IMR-90 (cell line): ENCODE results near the gene SPATA9. TPM values are rescaled to one million over a fixed set of nuclear protein-coding genes. Genes with fewer than 3 reads are reported as not detected.
A peak's percentile ranks its signal among the peaks of the same experiment; 100 is the strongest.

Source experiments
- ATAC-seq: fragments of 200-7000 bp; cut with Tn5 transposase; 2 replicates; pipeline ENCODE4 v1.9.1; 2020; ENCODE audit warnings: low read depth, mild to moderate bottlenecking, moderate library complexity
- BruUV-seq: library from RNA; stranded (reverse); fragments of 400-500 nt; replicated peaks from 2 replicates; lab custom pipeline; 2021; lab: Mats Ljungman, UMichigan
- CTCF ChIA-PET: fragments of 300-600 bp; formaldehyde crosslinking; extraction: SDS; loops from one replicate; lab custom pipeline; 2021; ENCODE audit warnings: antibody characterized with exemption; lab: Yijun Ruan, JAX
- POLR2A ChIA-PET: fragments of 300-600 bp; sonication (Branson Sonifier 250); formaldehyde crosslinking; loops from one replicate; lab custom pipeline; 2022; ENCODE audit warnings: antibody characterized with exemption; ENCODE audit not compliant: unreplicated experiment; lab: Charles Lee
- DNase-seq: peaks from one replicate; pipeline ENCODE4 v3.0.0; 2013
- H2AFZ ChIP-seq: replicated peaks from 2 replicates; pipeline ENCODE3; 2013; ENCODE audit warnings: low read length, mild to moderate bottlenecking; ENCODE audit not compliant: poor library complexity
- H2AK5ac ChIP-seq: 2 replicates; pipeline ENCODE4 v1.6.1; 2013; ENCODE audit warnings: low read depth, low read length, inconsistent platforms
- H2AK9ac ChIP-seq: replicated peaks from 2 replicates; pipeline ENCODE3; 2013; ENCODE audit warnings: mild to moderate bottlenecking, low read depth, low read length, moderate library complexity; ENCODE audit not compliant: poor library complexity
- H2BK120ac ChIP-seq: 2 replicates; pipeline ENCODE4 v1.6.1; 2013; ENCODE audit warnings: low read depth, low read length, inconsistent platforms
- H2BK15ac ChIP-seq: 3 replicates; pipeline ENCODE4 v1.6.1; 2013; ENCODE audit warnings: low read depth, low read length, inconsistent platforms
- H2BK20ac ChIP-seq: 2 replicates; pipeline ENCODE4 v1.6.1; 2013; ENCODE audit warnings: low read depth, mild to moderate bottlenecking, inconsistent platforms, low read length, moderate library complexity
- H2BK5ac ChIP-seq: 2 replicates; pipeline ENCODE4 v1.6.1; 2013; ENCODE audit warnings: mild to moderate bottlenecking, low read depth, low read length, inconsistent platforms; ENCODE audit not compliant: poor library complexity, severe bottlenecking
- H3K14ac ChIP-seq: replicated peaks from 2 replicates; pipeline ENCODE4 v1.6.1; 2013; ENCODE audit warnings: low read depth, low read length, inconsistent platforms
- H3K18ac ChIP-seq: 2 replicates; pipeline ENCODE4 v1.6.1; 2013; ENCODE audit warnings: low read depth, low read length, control low read depth
- H3K23ac ChIP-seq: 2 replicates; pipeline ENCODE4 v1.6.1; 2013; ENCODE audit warnings: low read depth, low read length, inconsistent platforms
- H3K27ac ChIP-seq: 2 replicates; pipeline ENCODE4 v1.5.1; 2013; ENCODE audit warnings: mild to moderate bottlenecking, control low read depth, low read length; ENCODE audit not compliant: insufficient read depth
- H3K27me3 ChIP-seq: 2 replicates; pipeline ENCODE4 v1.6.1; 2013; ENCODE audit warnings: low read length; ENCODE audit not compliant: control insufficient read depth, insufficient read depth
- H3K36me3 ChIP-seq: 2 replicates; pipeline ENCODE4 v1.6.1; 2013; ENCODE audit warnings: low read length, mixed read lengths; ENCODE audit not compliant: control insufficient read depth, insufficient read depth
- H3K4ac ChIP-seq: 2 replicates; pipeline ENCODE4 v1.6.1; 2013; ENCODE audit warnings: low read depth, low read length, inconsistent platforms
- H3K4me1 ChIP-seq: 2 replicates; pipeline ENCODE4 v1.6.1; 2013; ENCODE audit warnings: low read length, mixed read lengths; ENCODE audit not compliant: control insufficient read depth, insufficient read depth
- H3K4me2 ChIP-seq: 2 replicates; pipeline ENCODE4 v1.6.1; 2013; ENCODE audit warnings: low read depth, mild to moderate bottlenecking, control low read depth, low read length, moderate library complexity
- H3K4me3 ChIP-seq: 2 replicates; pipeline ENCODE4 v1.5.1; 2013; ENCODE audit warnings: low read depth, mild to moderate bottlenecking, control low read depth, low read length, moderate library complexity; ENCODE audit not compliant: insufficient read depth
- H3K56ac ChIP-seq: 2 replicates; pipeline ENCODE4 v1.6.1; 2013; ENCODE audit warnings: low read length, inconsistent platforms; ENCODE audit not compliant: insufficient read depth; ENCODE audit errors: extremely low read depth
- H3K79me1 ChIP-seq, 2 experiments: 2 replicates each; pipeline ENCODE4 v1.6.1; 2013; ENCODE audit warnings: low read length in 2 of 2, inconsistent platforms in 1 of 2, low read depth in 1 of 2
- H3K9ac ChIP-seq: 2 replicates; pipeline ENCODE4 v1.6.1; 2013; ENCODE audit warnings: low read depth, low read length, control low read depth
- H3K9me1 ChIP-seq: 2 replicates; pipeline ENCODE4 v1.6.1; 2013; ENCODE audit warnings: low read length, inconsistent platforms; ENCODE audit not compliant: insufficient read depth
- H3K9me3 ChIP-seq: 2 replicates; pipeline ENCODE4 v1.6.1; 2013; ENCODE audit warnings: low read length; ENCODE audit not compliant: control insufficient read depth, insufficient read depth
- H4K20me1 ChIP-seq: 2 replicates; pipeline ENCODE4 v1.6.1; 2013; ENCODE audit warnings: low read length, inconsistent platforms; ENCODE audit not compliant: insufficient read depth
- H4K5ac ChIP-seq: 2 replicates; pipeline ENCODE4 v1.6.1; 2013; ENCODE audit warnings: mild to moderate bottlenecking, low read depth, low read length, control low read depth
- H4K8ac ChIP-seq, 2 experiments: 2 replicates each; pipeline ENCODE4 v1.6.1; 2013; ENCODE audit warnings: low read depth in 2 of 2, low read length in 2 of 2, control low read depth in 1 of 2, inconsistent platforms in 1 of 2
- H4K91ac ChIP-seq: 2 replicates; pipeline ENCODE4 v1.6.1; 2013; ENCODE audit warnings: low read depth, low read length, inconsistent platforms; ENCODE audit not compliant: insufficient read depth
- BHLHE40 ChIP-seq: fragments of 150-350 bp; IDR thresholded peaks from 2 replicates; pipeline ENCODE4 v1.6.1; 2016; ENCODE audit warnings: mild to moderate bottlenecking, low read depth, low read length
- CEBPB ChIP-seq: IDR thresholded peaks from 2 replicates; pipeline ENCODE4 v1.6.1; 2012; ENCODE audit warnings: low read depth, low read length, improper control_type of control experiment
- CHD1 ChIP-seq: IDR thresholded peaks from 2 replicates; pipeline ENCODE4 v1.6.1; 2012; ENCODE audit warnings: low read depth, low read length, improper control_type of control experiment
- FOS ChIP-seq: fragments of 150-350 bp; IDR thresholded peaks from 2 replicates; pipeline ENCODE4 v1.6.1; 2016; ENCODE audit warnings: low read depth, low read length
- MAZ ChIP-seq: IDR thresholded peaks from 2 replicates; pipeline ENCODE4 v1.6.1; 2012; ENCODE audit warnings: low read depth, mild to moderate bottlenecking, low read length, improper control_type of control experiment, moderate library complexity, borderline replicate concordance
- MXI1 ChIP-seq: IDR thresholded peaks from 2 replicates; pipeline ENCODE4 v1.6.1; 2012; ENCODE audit warnings: low read depth, mild to moderate bottlenecking, low read length, moderate library complexity, borderline replicate concordance
- NFE2L2 ChIP-seq: fragments of 150-350 bp; IDR thresholded peaks from 2 replicates; pipeline ENCODE4 v1.6.1; 2016; ENCODE audit warnings: low read depth, mild to moderate bottlenecking, low read length
- POLR2A ChIP-seq: IDR thresholded peaks from 2 replicates; pipeline ENCODE4 v1.6.1; 2012; ENCODE audit warnings: mild to moderate bottlenecking, low read depth, low read length
- RAD21 ChIP-seq: IDR thresholded peaks from 2 replicates; pipeline ENCODE4 v1.6.1; 2012; ENCODE audit warnings: low read length, improper control_type of control experiment
- RCOR1 ChIP-seq: IDR thresholded peaks from 2 replicates; pipeline ENCODE4 v1.6.1; 2012; ENCODE audit warnings: mild to moderate bottlenecking, low read length, improper control_type of control experiment; ENCODE audit not compliant: insufficient replicate concordance
- RFX5 ChIP-seq: IDR thresholded peaks from 2 replicates; pipeline ENCODE4 v1.8.0; 2012; ENCODE audit warnings: low read depth, mild to moderate bottlenecking, low read length, moderate library complexity
- SMC3 ChIP-seq: fragments of 150-350 bp; IDR thresholded peaks from 2 replicates; pipeline ENCODE4 v1.6.1; 2016; ENCODE audit warnings: low read depth, mild to moderate bottlenecking, antibody characterized with exemption, low read length, moderate library complexity
- WGBS, 2 experiments: methylation state at CpG; one replicate each; pipeline versions ENCODE4 v1.1.5 to v1.1.7; 2013; ENCODE audit warnings: missing lambda C conversion rate in 2 of 2; ENCODE audit not compliant: insufficient read length in 1 of 2; ENCODE audit errors: extremely low coverage in 2 of 2; 5-methylcytosine and 5-hydroxymethylcytosine counted together
- dilution Hi-C: fragments of 300-500 bp; cut with HindIII; formaldehyde crosslinking; loops from one replicate; pipeline ENCODE4 v1.14.3; 2018; ENCODE audit warnings: low sequenced_read_pairs; ENCODE audit not compliant: unreplicated experiment
- in situ Hi-C: fragments of 300-500 bp; cut with MboI; formaldehyde crosslinking; loops from 3 replicates; pipeline ENCODE4 v1.14.3; 2019; ENCODE audit warnings: low sequenced_read_pairs, inconsistent platforms, mixed read lengths
- intact Hi-C: fragments of 100-400 bp; cut with micrococcal nuclease; formaldehyde crosslinking; loops from 2 replicates; pipeline ENCODE4 v1.10.0; 2022
- polyA plus RNA-seq, 3 experiments: library from polyadenylated mRNA; depleted of rRNA; stranded (reverse); fragments of >200 nt; gene quantifications; 2 replicates each; pipeline ENCODE4 v1.2.3, GENCODE V29; 2012; ENCODE audit warnings: low replicate concordance in 1 of 3
- total RNA-seq: library from RNA; depleted of rRNA; stranded (reverse); fragments of >200 nt; gene quantifications from 2 replicates; pipeline ENCODE4 v1.2.3, GENCODE V29; 2012
- TF ChIP-seq, protein P1 (sequence below): fragments of 150-350 bp; IDR thresholded peaks from 2 replicates; pipeline ENCODE4 v1.6.1; 2016; ENCODE audit warnings: low read depth, mild to moderate bottlenecking, low read length, moderate library complexity, borderline replicate concordance
- TF ChIP-seq, protein P2 (sequence below): conservative IDR thresholded peaks from 2 replicates; pipeline ENCODE4 v1.5.1; 2012; ENCODE audit warnings: mild to moderate bottlenecking, low read depth, low read length, improper control_type of control experiment

SPATA9 gene
- total and polyA plus RNA-seq, 2 of the 4 experiments (the other 2 are of a cell fraction): 0.72 to 0.86 TPM

DNA sequence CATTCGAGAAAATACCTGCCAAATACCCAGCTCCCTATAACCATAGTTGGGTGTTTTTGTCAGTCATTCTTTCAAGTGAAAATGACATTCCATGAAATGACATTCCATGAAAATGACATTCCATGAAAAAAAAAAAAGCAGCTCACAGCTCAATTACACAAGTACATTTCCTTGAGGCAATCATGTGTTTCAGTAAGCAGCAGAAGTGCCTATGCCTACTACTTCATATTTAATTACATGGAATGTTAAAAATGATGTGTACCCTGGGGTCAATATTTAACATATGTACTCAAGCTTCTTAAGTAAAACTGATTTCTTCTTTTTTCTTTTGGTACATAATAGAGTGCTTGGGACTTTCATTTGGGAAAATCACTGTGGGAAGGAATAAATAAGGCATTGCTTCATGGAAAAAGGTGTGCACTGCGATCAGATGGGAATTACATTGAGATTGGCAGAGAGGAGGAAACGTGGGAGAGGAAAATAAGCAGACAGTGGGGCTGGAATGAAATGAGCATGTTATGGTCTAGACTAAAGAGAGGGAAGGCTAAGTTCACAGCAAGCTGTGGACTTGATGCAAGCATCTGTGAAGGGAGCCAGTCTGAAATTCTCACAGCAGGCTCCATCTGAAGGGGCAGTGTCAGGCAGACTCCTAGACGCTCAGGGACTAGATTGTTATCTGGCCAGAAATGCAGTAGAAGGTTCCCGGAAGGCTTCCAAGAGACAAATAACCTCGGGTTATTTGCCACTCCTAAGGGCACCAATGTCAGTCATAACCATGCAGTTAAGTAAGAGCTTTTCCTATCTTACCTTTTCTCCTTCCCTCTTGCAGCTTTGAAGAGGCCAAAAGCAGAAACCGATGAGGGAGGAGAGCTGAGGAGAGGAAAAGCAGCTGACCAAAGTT lies 15.2 kb upstream of the SPATA9 start:
- H3K56ac ChIP-seq: no peak overlapping the region
- 70% methylated on average over 2 of the region's 7 CpGs; no CpG with 5 or more reads in 1 of the 2 experiments for WGBS, 2 experiments
- intact Hi-C loops (no loop called here), dilution Hi-C loops (no loop called here), in situ Hi-C loops (no loop called here)
- no peak overlapping the region for H2BK5ac ChIP-seq
- H2AFZ ChIP-seq: peak overlapping the region; percentile 13
- ATAC-seq: no peak; the same call in 1 of the 2 replicates
- POLR2A ChIA-PET: interaction anchor here (0.5 kb wide), 1 partner anchor 16 kb away, joined by 3 read pairs; no protein-coding TSS in a partner anchor
- DNase-seq: no peak
- no peak overlapping the region for H2BK15ac ChIP-seq
- no peak overlapping the region for H2BK20ac ChIP-seq
- H3K9me1 ChIP-seq: no peaks in the 10 kb centered on the region
- H4K8ac ChIP-seq: no peak overlapping the region
- no peaks in the 10 kb centered on the region for H3K27me3 ChIP-seq
- no peak overlapping the region for H2AK5ac ChIP-seq
- no peak overlapping the region for H3K4me2 ChIP-seq
- no peak overlapping the region for H3K9ac ChIP-seq
- H3K23ac ChIP-seq: no peak overlapping the region
- no peak overlapping the region for H2BK120ac ChIP-seq
- H3K18ac ChIP-seq: no peak overlapping the region
- H3K36me3 ChIP-seq: no peaks in the 10 kb centered on the region
- H3K9me3 ChIP-seq: no peaks in the 10 kb centered on the region
- no peak overlapping the region for H3K14ac ChIP-seq
- H3K4me3 ChIP-seq: no peak overlapping the region
- H3K4ac ChIP-seq: no peak overlapping the region
- no peaks in the 10 kb centered on the region for H4K20me1 ChIP-seq
- no peaks in the 10 kb centered on the region for H3K79me1 ChIP-seq
- no peak overlapping the region for H3K27ac ChIP-seq
- BruUV-seq: no TSS peak
- H4K91ac ChIP-seq: no peak overlapping the region
- CTCF ChIA-PET: interaction anchor here (1.1 kb wide), 1 partner anchor 33 kb away, joined by 3 read pairs; no protein-coding TSS in a partner anchor
- H3K4me1 ChIP-seq: no peaks in the 10 kb centered on the region
- no peak overlapping the region for H2AK9ac ChIP-seq
- no peak overlapping the region for H4K5ac ChIP-seq
- TF ChIP-seq SMC3 (no peak), BHLHE40 (no peak), NFE2L2 (no peak), MXI1 (no peak), POLR2A (no peak), FOS (no peak), RCOR1 (no peak), MAZ (no peak), CHD1 (no peak), RFX5 (no peak), CEBPB (no peak), RAD21 (no peak)
- TF ChIP-seq, protein P1, sequence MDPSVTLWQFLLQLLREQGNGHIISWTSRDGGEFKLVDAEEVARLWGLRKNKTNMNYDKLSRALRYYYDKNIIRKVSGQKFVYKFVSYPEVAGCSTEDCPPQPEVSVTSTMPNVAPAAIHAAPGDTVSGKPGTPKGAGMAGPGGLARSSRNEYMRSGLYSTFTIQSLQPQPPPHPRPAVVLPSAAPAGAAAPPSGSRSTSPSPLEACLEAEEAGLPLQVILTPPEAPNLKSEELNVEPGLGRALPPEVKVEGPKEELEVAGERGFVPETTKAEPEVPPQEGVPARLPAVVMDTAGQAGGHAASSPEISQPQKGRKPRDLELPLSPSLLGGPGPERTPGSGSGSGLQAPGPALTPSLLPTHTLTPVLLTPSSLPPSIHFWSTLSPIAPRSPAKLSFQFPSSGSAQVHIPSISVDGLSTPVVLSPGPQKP: no peak
- TF ChIP-seq, protein P2, sequence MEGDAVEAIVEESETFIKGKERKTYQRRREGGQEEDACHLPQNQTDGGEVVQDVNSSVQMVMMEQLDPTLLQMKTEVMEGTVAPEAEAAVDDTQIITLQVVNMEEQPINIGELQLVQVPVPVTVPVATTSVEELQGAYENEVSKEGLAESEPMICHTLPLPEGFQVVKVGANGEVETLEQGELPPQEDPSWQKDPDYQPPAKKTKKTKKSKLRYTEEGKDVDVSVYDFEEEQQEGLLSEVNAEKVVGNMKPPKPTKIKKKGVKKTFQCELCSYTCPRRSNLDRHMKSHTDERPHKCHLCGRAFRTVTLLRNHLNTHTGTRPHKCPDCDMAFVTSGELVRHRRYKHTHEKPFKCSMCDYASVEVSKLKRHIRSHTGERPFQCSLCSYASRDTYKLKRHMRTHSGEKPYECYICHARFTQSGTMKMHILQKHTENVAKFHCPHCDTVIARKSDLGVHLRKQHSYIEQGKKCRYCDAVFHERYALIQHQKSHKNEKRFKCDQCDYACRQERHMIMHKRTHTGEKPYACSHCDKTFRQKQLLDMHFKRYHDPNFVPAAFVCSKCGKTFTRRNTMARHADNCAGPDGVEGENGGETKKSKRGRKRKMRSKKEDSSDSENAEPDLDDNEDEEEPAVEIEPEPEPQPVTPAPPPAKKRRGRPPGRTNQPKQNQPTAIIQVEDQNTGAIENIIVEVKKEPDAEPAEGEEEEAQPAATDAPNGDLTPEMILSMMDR: no peak
